Left ventricle myocardium superior (tissue), 1 donor: ENCODE data around the gene ACP6. TPM values are rescaled to one million over a fixed set of nuclear protein-coding genes. Genes with fewer than 3 reads are reported as not detected.

Experiments
- ATAC-seq: fragments of 200-7000 bp; cut with Tn5 transposase; one replicate; pipeline ENCODE4 v1.9.1; 2020; ENCODE audit warnings: mild to moderate bottlenecking, moderate library complexity
- DNase-seq: peaks from one replicate; pipeline ENCODE4 v3.0.0-alpha.2; 2020
- intact Hi-C: fragments of 100-400 bp; cut with micrococcal nuclease; formaldehyde crosslinking; loops from one replicate; pipeline ENCODE4 v1.11.0; 2022
- total RNA-seq: library from RNA; stranded (reverse); fragmentation: NEBNext Ultra II Directional; extraction: Animal tissue kit (Norgen Biotek cat#: 25700); gene quantifications from one replicate; pipeline ENCODE4 v1.2.1, GENCODE V29; 2021
- donor health status: DM: no; HTN: yes; CAD: no; lungs with severe emphysema.

Gene ACP6
- total RNA-seq, 1 donor from 2014 or later = 7.1 TPM

- intact Hi-C loops = no loop called here
- DNase-seq (no peak), ATAC-seq (no peak)
These were observed 6.1 kb downstream of the ACP6 start for GRCh38 chr1:147664206-147664605.

- DNase-seq (no peak), ATAC-seq (no peak)
- intact Hi-C loops = no loop called here
These were observed 15.8 kb downstream of the ACP6 start for GRCh38 chr1:147654511-147654910.

GRCh38 chr1:147652306-147652705 lies 18.0 kb downstream of the ACP6 start:
- ATAC-seq (no peak), DNase-seq (no peak)
- intact Hi-C loops = no loop called here

DNA sequence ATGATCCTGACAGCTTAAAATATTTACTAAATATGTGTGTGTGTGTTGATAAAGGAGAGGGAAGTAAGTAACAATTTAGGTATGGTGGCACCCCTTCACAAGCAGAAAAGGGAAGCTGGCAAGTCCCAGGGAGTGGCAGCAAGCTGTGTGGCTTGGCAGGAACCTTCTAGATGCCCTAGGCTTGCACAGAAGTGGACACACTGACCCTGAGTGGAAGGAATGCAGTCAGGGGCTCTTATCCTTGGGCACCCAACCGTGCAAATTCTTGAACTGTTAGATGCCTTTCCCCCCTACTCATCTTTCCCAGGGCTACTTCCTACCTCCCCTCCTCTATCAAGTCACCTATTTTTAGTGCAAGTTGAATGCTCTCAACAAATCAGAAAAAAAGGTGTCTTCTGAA lies 18.9 kb downstream of the ACP6 start:
- intact Hi-C loops = no loop called here
- ATAC-seq = no peak
- DNase-seq = no peak

- DNase-seq (no peak), ATAC-seq (no peak)
- intact Hi-C loops = loop anchor here (10.0 kb wide), 2 partner anchors 246 to 384 kb away; no protein-coding TSS in a partner anchor
These were observed 21.4 kb downstream of the ACP6 start for GRCh38 chr1:147648933-147649332.

GRCh38 chr1:147647796-147648633 lies 22.3 kb downstream of the ACP6 start:
- DNase-seq (no peak), ATAC-seq (no peak)
- intact Hi-C loops = loop anchor here (10.0 kb wide), 2 partner anchors 247 to 383 kb away; no protein-coding TSS in a partner anchor

GRCh38 chr1:147643974-147644373 lies 26.4 kb downstream of the ACP6 start:
- no peak for DNase-seq
- ATAC-seq = no peak
- intact Hi-C loops = loop anchor here (10.0 kb wide), 2 partner anchors 251 to 379 kb away; no protein-coding TSS in a partner anchor

DNA sequence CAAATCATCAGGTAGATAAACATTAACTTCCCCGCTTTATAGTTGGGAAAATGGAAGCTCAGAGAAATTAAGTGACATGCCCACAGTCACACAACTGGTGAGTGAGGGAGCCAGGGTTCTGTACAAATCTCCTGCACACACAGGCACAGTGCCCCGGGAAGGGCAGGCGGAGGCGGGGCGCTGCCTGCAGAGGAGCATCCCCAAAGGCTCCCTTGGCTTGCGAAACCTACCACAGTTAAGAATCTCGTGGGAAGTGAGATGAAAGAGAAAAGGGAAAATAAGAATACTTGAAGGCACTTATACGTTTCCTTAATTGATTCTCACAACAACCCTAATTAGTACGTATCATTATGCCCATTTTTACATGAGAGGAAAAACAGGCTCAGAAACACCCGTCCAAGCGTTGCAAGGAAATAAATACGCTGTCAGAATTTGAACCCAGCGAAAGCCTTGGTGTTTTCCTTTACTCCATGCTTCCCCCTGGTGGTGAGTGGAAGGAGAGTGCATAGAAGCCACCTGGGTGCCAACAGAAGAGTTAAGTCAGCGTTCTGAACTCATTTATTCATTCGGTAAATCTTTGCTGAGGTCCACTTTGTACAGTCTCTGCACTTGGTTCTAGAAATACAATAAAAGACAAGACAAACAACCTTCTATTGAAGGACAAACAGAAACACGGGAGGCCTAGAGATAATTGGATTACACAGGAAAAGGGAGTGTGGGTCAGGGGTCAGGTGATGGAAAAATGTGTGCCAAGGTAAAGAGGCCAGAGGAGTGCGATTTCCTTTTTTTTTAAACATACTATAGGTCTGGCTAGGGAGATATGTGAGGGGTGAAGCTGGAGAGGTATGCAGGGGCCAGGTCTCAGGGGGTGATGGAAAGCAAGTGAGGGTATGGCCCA lies 28.4 kb downstream of the ACP6 start:
- peak; percentile 72 for ATAC-seq
- no peak for DNase-seq
- intact Hi-C loops = loop anchor here (10.0 kb wide), 2 partner anchors 253 to 377 kb away; no protein-coding TSS in a partner anchor

- ATAC-seq (peak; percentile 58), DNase-seq (no peak)
- intact Hi-C loops = loop anchor here (10.0 kb wide), 2 partner anchors 254 to 376 kb away; no protein-coding TSS in a partner anchor
These were observed 29.0 kb downstream of the ACP6 start for GRCh38 chr1:147641291-147641690.

GRCh38 chr1:147640553-147641165 lies 29.7 kb downstream of the ACP6 start:
- intact Hi-C loops = loop anchor here (10.0 kb wide), 2 partner anchors 254 to 376 kb away; no protein-coding TSS in a partner anchor
- ATAC-seq (peak; percentile 96), DNase-seq (peak; percentile 64)

GRCh38 chr1:147636314-147636713 lies 34.0 kb downstream of the ACP6 start:
- no peak for DNase-seq
- intact Hi-C loops = no loop called here
- ATAC-seq = no peak

GRCh38 chr1:147635342-147635741 lies 35.0 kb downstream of the ACP6 start:
- intact Hi-C loops = no loop called here
- ATAC-seq (peak; percentile 38), DNase-seq (no peak)

GRCh38 chr1:147634645-147635044 lies 35.7 kb downstream of the ACP6 start:
- no peak for ATAC-seq
- intact Hi-C loops = no loop called here
- no peak for DNase-seq

GRCh38 chr1:147633759-147634158 lies 36.6 kb downstream of the ACP6 start:
- intact Hi-C loops = no loop called here
- ATAC-seq = no peak
- no peak for DNase-seq

- DNase-seq (no peak), ATAC-seq (no peak)
- intact Hi-C loops = no loop called here
These were observed 38.5 kb downstream of the ACP6 start for GRCh38 chr1:147631839-147632238.

DNA sequence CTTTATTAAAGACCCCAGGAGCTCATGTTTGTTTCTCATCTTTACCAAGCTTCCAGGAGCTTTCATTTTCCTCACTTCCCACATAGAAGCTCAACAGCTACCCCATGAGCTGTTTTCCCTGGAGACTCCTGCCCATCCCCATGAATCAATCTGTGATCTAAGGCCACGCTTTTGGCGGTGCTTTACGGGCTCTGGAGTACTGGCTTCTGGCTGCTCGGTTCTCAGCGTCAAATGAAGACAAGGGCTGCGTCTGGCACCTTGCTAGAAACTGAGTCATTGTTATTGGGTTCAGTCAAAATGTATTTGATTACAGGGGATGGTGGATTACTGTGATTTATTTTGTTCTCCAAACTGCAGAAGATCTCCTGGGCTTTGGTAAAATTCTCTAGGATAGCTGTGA lies 39.9 kb downstream of the ACP6 start:
- intact Hi-C loops = no loop called here
- ATAC-seq = no peak
- DNase-seq = no peak

DNA sequence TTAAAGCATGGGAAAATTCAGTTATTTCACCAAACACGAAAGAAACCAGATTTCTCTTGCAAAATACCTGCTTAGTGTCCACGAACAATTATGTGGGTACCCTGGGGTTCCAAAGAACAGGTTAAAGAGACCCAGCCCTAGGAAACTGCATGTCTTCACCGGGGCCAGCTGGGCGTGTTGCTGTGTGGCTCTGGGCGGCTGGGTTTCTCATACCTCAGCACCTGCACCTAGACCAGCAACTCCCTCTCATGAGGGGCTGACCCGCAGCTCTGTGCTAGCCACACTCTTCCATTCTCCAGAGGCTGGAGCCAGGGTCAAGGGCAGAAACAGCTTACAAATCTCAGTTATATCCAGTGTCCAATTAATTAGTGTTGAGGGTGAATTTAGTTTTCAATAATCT lies 40.3 kb downstream of the ACP6 start:
- intact Hi-C loops = no loop called here
- ATAC-seq = no peak
- no peak for DNase-seq

GRCh38 chr1:147628441-147628840 lies 41.9 kb downstream of the ACP6 start:
- DNase-seq (no peak), ATAC-seq (no peak)
- intact Hi-C loops = loop anchor here (5.0 kb wide), 1 partner anchor 131 kb away; no protein-coding TSS in a partner anchor

DNA sequence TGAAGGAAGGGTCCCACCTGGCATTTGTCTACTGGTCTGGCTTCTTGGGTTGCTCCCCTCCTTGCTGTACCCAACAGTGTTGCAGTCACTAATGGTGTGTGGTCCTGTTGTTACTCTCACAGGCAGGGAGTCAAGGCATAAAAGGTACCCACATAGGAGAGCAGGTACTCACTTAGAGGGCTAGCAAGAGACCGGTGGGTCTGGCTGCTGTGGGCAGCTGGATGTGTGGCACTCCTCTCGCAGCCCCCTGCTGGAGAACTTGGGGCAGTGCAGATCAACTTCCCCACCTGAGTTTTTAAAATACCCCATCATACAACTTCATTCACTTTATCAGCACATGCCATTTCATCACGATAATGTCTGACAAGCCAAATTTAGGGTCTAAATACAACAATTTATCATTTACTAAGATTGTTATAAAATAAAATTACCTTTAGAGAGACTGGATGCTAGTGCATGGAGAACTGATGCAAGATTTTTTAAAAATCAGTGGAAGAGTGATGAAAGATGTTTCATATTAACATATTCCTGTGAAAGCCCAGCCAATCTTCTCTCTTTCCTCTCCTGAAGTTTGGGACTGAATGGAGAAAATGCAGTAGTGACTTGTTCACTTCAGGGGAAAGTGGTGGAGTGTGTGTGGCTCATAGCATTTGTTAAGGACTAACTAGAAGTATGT lies 42.8 kb downstream of the ACP6 start:
- DNase-seq = peak; percentile 67
- peak; percentile 83 for ATAC-seq
- intact Hi-C loops = loop anchor here (5.0 kb wide), 1 partner anchor 130 kb away; no protein-coding TSS in a partner anchor
